ENCODE results near the gene SLC22A4. TPM values are rescaled to one million over a fixed set of nuclear protein-coding genes. Genes with fewer than 3 reads are reported as not detected.

SLC22A4 gene
- total and polyA plus RNA-seq, 2 donors (not counting 1 experiment from before 2014, with no cell fraction given): 0.18 TPM; not detected in 1

GRCh38 chr5:132268769-132269551, 25.2 kb upstream of the SLC22A4 start:
- 69% methylated on average over 4 of the region's 8 CpGs for WGBS (ENCODE audit: insufficient coverage)
- POLR2A ChIA-PET: no interaction called here
- no peaks in the 10 kb centered on the region for H3K36me3 ChIP-seq (replicated peaks in 1 of 2; ENCODE audit: control extremely low read depth in 1 of 2, control insufficient read depth in 1 of 2, extremely low read depth in 1 of 2, insufficient read depth in 2 of 2, low read length in 1 of 2)
- no peak overlapping the region for H3K27ac Mint-ChIP-seq
- intact Hi-C loops (cut with micrococcal nuclease): no loop called here
- peaks cover 14% of the 10 kb centered on the region for H3K27me3 Mint-ChIP-seq
- no peak overlapping the region for H3K4me3 ChIP-seq (ENCODE audit: control extremely low read depth in 1 of 5, extremely low read depth in 1 of 5, insufficient read depth in 1 of 5, low read depth in 2 of 5, low read length in 4 of 5)
- CTCF ChIA-PET: no interaction called here
- H3K4me2 ChIP-seq (replicated peaks; ENCODE audit: low read depth, low read length, poor library complexity, severe bottlenecking): no peak overlapping the region
- H3K27me3 ChIP-seq (replicated peaks in 1 of 4; ENCODE audit: control extremely low read depth in 1 of 4, control insufficient read depth in 3 of 4, insufficient read depth in 4 of 4, low read length in 3 of 4): peaks cover 0 to 19% (median 3%) of the 10 kb centered on the region in 4 experiments
- no peak overlapping the region for H2AFZ ChIP-seq (ENCODE audit: insufficient read depth, low read depth, low read length, poor library complexity, severe bottlenecking)
- no peak overlapping the region for H3K4me3 Mint-ChIP-seq
- H4K20me1 ChIP-seq (ENCODE audit: control insufficient read depth, insufficient read depth, low read length, poor library complexity, severe bottlenecking): no peaks in the 10 kb centered on the region
- no peaks in the 10 kb centered on the region for H3K79me2 ChIP-seq (ENCODE audit: control insufficient read depth, insufficient read depth, low read length)
- peaks cover 0 to 8% (median 0%) of the 10 kb centered on the region in 3 donors for H3K9me3 ChIP-seq (ENCODE audit: control extremely low read depth in 1 of 3, control insufficient read depth in 2 of 3, insufficient read depth in 1 of 3, low read length in 2 of 3)
- DNase-seq (no peak), ATAC-seq (ENCODE audit: low read depth) (no peak)
- H3K9ac ChIP-seq (ENCODE audit: low read length): no peak overlapping the region
- TF ChIP-seq CTCF (IDR thresholded peaks at IDR 0.05) (no peak), EZH2 (IDR thresholded peaks at IDR 0.05; ENCODE audit: borderline replicate concordance, insufficient read depth, low read depth, low read length, poor library complexity, severe bottlenecking) (no peak)
- peaks cover 10 to 12% of the 10 kb centered on the region in 2 donors for H3K4me1 ChIP-seq (ENCODE audit: control insufficient read depth in 2 of 2, insufficient read depth in 2 of 2, low read length in 2 of 2)
- H3K27ac ChIP-seq (ENCODE audit: low read length in 2 of 2): no peak overlapping the region
- no peaks in the 10 kb centered on the region for H3K9me3 Mint-ChIP-seq (ENCODE audit: insufficient read depth)
- H3K4me1 Mint-ChIP-seq: peaks cover 12% of the 10 kb centered on the region

- H3K27ac Mint-ChIP-seq: no peak overlapping the region
- no peaks in the 10 kb centered on the region for H3K79me2 ChIP-seq (ENCODE audit: control insufficient read depth, insufficient read depth, low read length)
- peaks cover 0 to 8% (median 0%) of the 10 kb centered on the region in 3 donors for H3K9me3 ChIP-seq (ENCODE audit: control extremely low read depth in 1 of 3, control insufficient read depth in 2 of 3, insufficient read depth in 1 of 3, low read length in 2 of 3)
- no peaks in the 10 kb centered on the region for H4K20me1 ChIP-seq (ENCODE audit: control insufficient read depth, insufficient read depth, low read length, poor library complexity, severe bottlenecking)
- peaks cover 0 to 23% (median 3%) of the 10 kb centered on the region in 4 experiments for H3K27me3 ChIP-seq (replicated peaks in 1 of 4; ENCODE audit: control extremely low read depth in 1 of 4, control insufficient read depth in 3 of 4, insufficient read depth in 4 of 4, low read length in 3 of 4)
- H3K27me3 Mint-ChIP-seq: peaks cover 14% of the 10 kb centered on the region
- TF ChIP-seq CTCF (IDR thresholded peaks at IDR 0.05) (no peak), EZH2 (IDR thresholded peaks at IDR 0.05; ENCODE audit: borderline replicate concordance, insufficient read depth, low read depth, low read length, poor library complexity, severe bottlenecking) (no peak)
- no peak overlapping the region for H3K27ac ChIP-seq (ENCODE audit: low read length in 2 of 2)
- no peak overlapping the region for H3K9ac ChIP-seq (ENCODE audit: low read length)
- H3K36me3 ChIP-seq (replicated peaks in 1 of 2; ENCODE audit: control extremely low read depth in 1 of 2, control insufficient read depth in 1 of 2, extremely low read depth in 1 of 2, insufficient read depth in 2 of 2, low read length in 1 of 2): no peaks in the 10 kb centered on the region
- H3K4me3 ChIP-seq (ENCODE audit: control extremely low read depth in 1 of 5, extremely low read depth in 1 of 5, insufficient read depth in 1 of 5, low read depth in 2 of 5, low read length in 4 of 5): no peak overlapping the region
- H3K9me3 Mint-ChIP-seq (ENCODE audit: insufficient read depth): no peaks in the 10 kb centered on the region
- intact Hi-C loops (cut with micrococcal nuclease): no loop called here
- CTCF ChIA-PET: no interaction called here
- peaks cover 12% of the 10 kb centered on the region for H3K4me1 Mint-ChIP-seq
- peaks cover 10 to 12% of the 10 kb centered on the region in 2 donors for H3K4me1 ChIP-seq (ENCODE audit: control insufficient read depth in 2 of 2, insufficient read depth in 2 of 2, low read length in 2 of 2)
- POLR2A ChIA-PET: no interaction called here
- no peak overlapping the region for H2AFZ ChIP-seq (ENCODE audit: insufficient read depth, low read depth, low read length, poor library complexity, severe bottlenecking)
- ATAC-seq (ENCODE audit: low read depth) (no peak), DNase-seq (no peak)
- 95% methylated on average over 3 of the region's 3 CpGs for WGBS (ENCODE audit: insufficient coverage)
- no peak overlapping the region for H3K4me2 ChIP-seq (replicated peaks; ENCODE audit: low read depth, low read length, poor library complexity, severe bottlenecking)
- H3K4me3 Mint-ChIP-seq: no peak overlapping the region
Observed at GRCh38 chr5:132269635-132270334, 24.4 kb upstream of the SLC22A4 start.
